ENCODE measurements around the gene TAF1A.
"Not testable (repeated sequence)": the region's sequence is repeated elsewhere in the genome, so short reads cannot be mapped to it uniquely, and the experiment has no call there.

Gene TAF1A

DNA sequence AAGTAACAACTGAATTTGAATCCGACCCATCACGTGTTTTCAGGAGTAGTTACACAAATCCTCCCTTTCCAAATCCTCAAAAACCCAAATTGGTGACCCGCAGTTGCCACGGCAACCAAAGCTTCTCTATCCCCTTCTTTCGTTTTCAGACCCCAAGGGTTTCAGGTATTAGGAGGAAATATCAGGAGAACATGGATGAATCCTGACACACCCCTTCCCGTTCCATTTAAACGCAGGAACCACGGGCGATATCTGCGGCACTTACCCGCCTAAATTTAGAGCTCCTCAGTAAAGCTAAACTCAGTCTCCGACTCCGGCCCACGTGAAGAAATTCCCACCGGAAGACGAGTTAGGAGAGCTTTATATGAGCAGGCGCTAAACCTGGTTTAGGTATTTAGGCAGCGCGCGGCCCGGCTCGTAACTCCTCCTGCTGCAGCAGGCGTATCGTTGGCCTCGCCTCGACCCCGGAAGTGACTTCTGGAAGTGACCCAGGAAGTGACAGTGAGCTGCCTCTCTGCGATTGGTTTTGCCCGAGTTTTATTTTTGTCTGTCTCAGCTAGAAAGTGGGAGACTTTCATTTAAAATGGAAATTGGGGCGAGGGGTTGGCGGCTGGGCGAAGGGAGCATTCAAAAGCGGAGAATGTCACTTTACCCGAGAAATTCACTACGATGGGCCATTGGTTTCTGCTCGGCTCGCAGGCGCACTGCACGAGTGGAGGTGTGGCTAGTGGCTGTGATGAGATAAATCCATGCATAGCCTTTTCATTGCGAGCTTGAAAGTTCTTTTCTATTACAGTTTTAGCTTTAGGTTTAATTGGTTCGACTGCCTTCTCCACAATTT is at the start of gene TAF1A:
Gene TAF1A (minus strand): TSS at position 472 of the 841 bp plus-strand sequence.
- peak; percentile 59 to 71 (median 61) for DNase-seq (ENCODE audit: low read depth in 3 of 3, low spot score in 1 of 3)

DNA sequence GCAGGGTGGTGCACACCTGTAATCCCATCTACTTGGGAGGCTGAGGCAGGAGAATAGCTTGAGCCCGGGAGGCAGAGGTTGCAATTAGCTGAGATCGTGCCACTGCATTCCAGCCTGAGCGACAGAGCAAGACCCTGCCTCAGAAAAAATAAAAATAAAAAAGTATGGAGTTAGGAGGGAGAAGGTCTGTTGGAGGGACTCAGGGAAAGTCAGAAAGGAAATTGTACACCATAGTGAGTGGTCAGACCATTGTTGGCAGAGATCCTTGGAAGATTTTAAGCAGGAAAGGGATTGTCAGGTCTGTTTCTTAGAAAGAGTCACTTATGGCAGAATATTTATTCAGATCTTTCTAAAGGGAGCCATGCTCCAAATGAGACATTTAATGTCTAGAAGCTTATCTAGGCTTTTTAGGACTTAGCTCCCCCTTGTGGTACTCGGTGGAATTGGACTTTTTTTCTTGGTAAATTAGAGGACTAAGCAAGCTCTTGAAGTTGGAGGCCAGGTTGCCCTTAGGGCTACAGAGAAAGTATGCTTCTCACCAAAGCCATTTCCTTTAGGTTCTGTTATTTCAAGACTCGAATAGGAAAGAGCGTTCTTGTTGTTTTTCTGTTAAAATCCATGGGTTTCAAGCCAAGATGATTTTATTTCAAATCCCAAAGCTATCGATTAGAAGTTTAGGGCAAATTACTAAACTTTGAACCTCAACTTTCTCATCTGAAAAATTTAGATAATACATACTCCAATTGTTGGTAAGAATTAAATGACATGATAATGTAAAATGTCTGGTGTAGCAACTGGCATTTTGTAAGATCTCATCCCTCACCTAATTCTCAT is 44.7 kb upstream of the TAF1A start:
- DNase-seq (ENCODE audit: low read depth in 3 of 3, low spot score in 1 of 3), result peak in 2 of 3 donors; percentile 40 to 54

DNA sequence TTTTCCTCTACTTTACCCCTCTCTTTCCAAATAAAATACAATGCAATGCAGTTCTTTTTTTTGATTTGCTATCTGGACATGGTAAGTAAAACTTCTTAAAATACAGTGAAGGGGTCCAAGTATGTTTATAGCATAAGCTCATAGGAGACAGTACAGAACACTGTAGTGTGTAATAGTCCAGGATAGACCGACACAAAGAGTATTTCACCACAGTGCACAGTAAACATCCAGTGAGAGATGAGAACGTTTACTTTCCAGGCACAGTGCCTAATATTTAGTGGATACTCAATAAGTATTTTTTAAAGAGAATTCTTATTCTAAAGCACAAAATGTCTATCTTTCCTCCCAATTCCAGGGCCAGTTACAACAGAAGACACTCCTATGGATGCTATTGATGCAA is 43.0 kb upstream of the TAF1A start:
- no peak for DNase-seq (ENCODE audit: low read depth in 3 of 3, low spot score in 1 of 3)

DNA sequence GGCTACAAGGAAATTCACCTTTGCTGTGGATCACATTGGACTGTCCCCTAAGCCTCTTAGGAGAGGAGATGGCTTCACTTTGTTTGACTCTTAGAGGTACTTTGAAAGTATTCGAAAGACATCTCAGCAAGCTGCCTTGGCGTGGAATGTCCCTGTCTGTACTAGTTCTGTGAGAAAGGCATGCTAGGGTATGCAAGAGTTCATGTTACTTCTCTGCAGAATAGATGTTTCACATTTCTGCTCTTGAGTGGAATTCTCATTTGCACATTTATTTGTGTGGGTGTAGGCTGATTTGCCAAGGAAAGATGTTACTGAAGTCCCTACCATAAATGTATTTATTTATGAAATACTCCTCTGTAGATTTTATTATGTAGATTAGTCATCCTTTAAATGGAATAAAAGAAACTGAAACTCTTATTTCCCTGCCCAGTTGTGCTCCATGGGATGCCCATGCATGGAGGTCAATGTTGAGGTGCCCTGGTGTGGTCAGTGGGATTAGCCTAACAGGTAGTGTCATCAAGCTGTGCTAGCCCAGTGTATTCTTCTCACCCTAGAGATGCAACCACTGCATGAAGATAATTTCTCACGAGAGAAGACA is 42.0 kb upstream of the TAF1A start:
- DNase-seq (ENCODE audit: low read depth in 3 of 3, low spot score in 1 of 3), result no peak

DNA sequence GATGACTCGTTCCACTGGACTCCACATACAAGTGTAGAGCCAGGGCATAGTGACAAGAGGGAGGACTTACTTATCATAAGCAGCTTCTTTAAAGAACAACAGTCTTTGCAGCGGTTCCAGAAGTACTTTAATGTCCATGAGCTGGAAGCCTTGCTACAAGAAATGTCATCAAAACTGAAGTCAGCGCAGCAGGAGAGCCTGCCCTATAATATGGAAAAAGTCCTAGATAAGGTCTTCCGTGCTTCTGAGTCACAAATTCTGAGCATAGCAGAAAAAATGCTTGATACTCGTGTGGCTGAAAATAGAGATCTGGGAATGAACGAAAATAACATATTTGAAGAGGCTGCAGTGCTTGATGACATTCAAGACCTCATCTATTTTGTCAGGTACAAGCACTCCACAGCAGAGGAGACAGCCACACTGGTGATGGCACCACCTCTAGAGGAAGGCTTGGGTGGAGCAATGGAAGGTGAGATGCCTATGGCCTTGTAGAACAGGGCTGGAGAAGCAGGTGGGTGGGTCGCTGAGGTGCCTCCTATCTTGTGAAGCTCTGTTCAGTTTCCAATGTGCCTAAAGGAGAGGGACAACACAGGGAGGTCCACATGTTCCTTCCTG is 40.3 kb upstream of the TAF1A start:
- no peak for DNase-seq (ENCODE audit: low read depth in 3 of 3, low spot score in 1 of 3)

DNA sequence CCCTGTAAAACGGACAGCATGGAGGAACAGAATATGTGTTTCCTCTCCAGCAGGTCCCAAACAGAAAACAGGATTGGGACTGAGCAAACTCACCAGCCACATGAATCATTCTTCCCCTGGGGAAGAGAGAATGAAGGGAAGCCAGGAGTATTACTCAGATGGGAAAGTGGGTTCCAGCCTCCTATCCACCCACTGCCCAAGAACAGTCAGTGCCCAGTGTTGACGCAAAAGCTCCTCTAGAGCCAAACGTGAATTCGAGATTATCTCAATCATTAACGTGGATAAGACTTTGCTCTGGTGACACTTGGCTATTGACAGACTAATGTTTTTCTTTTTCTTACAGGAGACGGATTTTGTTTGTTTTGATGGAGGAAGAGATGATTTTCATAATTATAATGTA is 37.5 kb upstream of the TAF1A start:
- DNase-seq (ENCODE audit: low read depth in 3 of 3, low spot score in 1 of 3), result no peak

DNA sequence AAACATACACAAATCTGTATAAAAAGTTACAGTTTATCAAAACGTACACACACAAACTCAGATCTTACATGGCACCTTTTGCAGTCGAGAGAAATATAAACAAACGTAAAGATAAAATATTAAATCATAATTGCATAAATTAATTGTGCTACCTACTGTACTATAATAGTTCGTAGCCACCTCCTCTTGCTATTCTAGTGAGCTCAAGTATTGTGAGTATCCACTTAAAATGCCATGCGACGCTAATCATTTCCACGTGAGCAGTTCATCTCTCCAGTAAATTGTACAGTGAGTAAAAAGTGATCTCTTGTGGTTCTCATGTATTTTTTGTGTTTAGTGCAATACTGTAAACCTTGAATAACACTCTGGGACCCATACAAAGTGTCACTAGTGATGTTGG is 34.5 kb upstream of the TAF1A start:
- DNase-seq (ENCODE audit: low read depth in 3 of 3, low spot score in 1 of 3), result no peak

DNA sequence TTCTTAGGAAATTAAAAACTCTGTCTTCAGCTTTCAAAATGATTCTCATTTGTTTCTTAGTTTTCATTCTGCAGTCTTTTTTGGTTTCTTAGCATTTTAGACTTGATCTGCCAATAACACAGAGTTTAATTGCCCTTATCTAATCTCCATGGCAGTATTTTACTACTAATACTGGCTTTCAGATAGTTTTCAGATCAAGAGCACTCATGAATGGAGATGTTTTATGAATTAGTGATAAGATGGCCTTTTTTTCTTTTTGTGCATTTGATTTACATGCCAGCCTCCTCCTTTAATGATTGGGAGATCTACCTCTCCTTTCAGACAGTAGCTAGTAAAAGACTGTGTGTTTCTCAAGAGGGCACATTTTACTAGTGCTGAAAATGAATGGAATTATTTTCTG is 33.7 kb upstream of the TAF1A start:
- no peak for DNase-seq (ENCODE audit: low read depth in 3 of 3, low spot score in 1 of 3)

DNA sequence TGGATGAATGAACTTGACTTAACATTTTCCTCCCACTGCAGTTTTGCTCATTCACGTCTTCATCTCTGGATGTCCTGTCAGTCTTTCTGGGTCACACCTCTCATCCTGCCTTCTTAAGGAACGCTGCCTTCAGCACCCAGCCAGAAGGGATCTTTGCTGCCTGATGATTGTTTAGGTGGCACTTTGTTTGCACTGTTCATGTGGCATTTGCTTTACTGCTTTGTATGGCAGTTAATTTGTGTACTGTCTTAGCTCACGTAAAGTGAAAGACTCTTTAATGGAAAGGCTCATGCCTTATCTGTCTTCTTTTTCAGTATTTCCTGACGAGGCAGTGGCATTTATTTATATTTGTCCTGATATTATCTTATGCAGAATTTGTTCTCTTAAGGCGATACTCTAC is 33.0 kb upstream of the TAF1A start:
- DNase-seq (ENCODE audit: low read depth in 3 of 3, low spot score in 1 of 3), result no peak

DNA sequence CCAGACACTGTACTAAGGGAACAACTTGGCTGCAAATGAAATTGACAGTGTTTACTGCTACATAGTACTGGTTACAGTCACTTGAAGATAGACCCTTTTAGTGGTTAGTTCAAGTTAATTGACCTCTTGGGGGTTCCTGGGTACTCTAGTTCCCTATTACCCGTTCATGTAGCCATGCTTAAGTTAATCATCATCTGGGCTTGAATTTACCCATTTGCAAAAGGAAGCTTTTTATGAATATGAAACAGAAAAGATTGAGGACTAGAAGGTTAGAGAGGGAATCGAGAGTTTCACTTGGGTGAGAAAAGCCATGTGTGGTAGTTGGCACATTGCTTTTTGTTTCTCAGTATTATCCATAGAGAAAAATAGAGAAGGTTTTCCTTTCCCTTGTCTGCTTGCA is 30.8 kb upstream of the TAF1A start:
- no peak for DNase-seq (ENCODE audit: low read depth in 3 of 3, low spot score in 1 of 3)

DNA sequence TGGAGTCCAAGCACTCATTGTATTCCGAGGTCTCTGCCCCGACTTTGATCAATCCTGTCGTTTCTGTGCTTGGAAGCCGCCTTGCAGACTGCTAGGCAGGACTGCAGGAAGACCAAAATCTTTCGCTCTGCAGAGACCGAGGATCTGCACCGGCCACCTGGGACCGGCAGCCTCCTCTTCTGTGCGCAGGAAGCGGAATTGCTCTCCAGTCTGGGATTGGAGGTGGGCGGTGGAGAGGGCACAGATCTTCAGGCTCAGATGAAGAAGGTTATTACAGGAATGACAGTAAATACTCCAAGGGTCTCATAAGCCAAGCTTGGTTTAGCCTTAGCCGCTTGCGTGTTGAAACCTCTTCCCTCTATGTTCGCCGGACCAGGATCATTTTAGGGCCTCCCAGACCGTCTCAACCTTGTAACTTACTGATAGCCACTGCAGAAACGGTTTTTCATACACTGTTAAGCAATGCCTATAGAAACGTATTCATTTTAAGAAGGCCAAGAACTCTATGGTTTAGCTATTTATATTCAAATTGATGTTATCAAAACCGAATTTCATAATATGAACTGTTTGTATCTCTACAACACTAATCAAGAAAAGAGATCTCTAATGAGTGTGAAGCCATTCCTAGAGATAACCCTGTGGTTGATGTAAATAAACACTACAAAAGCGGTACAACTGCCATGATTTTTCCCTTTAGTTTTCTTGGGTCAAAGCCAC is 29.3 kb upstream of the TAF1A start:
- no peak for DNase-seq (ENCODE audit: low read depth in 3 of 3, low spot score in 1 of 3)

DNA sequence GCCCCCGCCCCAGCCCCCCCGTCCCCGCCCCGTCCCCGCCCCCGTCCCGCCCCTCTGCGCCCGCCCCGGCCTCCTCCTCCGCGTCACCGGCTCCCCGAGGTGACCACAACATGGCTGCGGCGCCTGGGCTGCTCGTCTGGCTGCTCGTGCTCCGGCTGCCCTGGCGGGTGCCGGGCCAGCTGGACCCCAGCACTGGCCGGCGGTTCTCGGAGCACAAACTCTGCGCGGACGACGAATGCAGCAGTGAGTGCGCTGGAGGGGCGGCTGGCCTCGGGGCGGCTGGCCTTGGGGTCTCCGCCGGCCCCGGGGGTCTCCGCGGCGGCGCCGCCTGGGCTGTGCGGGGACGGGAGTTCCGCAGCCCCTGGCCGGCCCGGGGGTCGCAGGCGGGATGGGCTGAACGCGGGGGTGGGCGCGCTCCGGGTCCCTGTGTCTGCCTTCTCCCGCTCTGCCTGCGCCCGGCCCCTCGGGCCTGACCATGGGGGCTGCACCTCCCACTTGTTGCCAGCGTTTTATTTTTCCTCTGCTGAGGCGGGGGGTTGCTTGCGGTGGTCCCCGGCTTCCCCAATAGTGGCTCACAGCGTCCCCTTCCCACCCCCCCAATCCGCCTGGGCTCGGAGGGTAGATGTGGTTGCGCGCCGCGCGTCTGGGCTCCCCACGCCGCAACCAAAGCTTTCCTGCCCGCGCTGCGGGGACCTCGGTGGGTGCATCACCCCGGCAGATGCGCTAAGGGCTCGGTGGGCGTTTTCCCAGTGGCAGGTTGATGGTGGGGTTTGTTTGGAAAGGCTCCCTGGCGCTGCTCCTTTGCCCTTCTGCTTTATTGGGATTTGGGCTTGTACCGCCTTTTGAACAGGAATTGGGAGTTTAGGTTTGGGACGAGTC is 28.5 kb upstream of the TAF1A start, which contains the start of gene MIA3:
Gene MIA3 (plus strand): TSS at position 97 of the 879 bp plus-strand sequence. CDS start 14 bp downstream, at position 111.
- DNase-seq (ENCODE audit: low read depth in 3 of 3, low spot score in 1 of 3), result peak in 1 of 3 donors; percentile 18

DNA sequence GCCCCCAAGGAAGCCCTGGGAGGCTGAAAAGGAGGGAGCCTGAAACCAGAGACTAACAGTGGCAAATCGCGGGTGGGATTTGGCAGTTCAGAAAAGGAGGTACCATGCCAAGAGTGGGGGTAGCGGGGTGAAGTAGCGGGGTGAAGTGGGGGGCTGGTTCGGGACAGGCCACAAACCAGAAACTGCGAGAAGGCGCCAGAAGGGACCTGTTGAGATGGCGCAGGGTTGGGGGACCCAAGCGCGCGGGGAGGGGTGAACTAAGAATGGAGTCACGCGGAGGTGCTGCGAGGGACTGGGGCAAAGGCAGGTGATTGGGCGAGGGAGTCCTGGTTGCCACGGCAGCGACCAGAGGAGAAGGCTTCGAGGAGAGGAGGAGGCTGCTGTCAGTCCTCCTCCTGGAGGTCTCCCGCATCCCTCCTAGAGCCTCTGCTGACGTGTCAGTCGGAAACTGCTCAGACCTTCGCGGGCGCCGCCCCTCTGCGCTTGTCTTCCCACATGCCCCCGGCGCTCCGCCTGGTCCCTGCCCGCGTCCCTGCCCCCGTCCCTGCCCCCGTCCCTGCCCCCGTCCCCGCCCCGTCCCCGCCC is 27.7 kb upstream of the TAF1A start:
- peak; percentile 71 to 88 (median 85) for DNase-seq (ENCODE audit: low read depth in 3 of 3, low spot score in 1 of 3)

DNA sequence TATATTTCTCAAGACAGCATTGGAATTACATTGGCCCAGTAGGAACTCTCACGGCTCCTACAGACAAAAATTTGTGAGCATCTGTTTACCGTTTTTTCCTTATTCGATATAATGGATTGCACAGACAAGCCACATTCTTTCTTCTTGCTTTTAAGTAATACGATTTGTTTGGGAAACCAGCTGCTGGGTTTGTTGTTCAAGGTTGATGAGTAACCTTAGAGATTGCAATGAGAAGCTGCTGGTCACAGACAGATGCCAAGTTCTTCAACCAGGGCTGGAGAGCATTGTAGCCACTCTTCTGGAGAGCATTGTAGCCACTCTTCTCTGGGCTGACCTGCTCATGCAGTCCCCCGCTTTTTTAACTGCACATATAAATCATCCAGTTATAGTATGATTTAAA is 26.8 kb upstream of the TAF1A start:
- no peak for DNase-seq (ENCODE audit: low read depth in 3 of 3, low spot score in 1 of 3)

DNA sequence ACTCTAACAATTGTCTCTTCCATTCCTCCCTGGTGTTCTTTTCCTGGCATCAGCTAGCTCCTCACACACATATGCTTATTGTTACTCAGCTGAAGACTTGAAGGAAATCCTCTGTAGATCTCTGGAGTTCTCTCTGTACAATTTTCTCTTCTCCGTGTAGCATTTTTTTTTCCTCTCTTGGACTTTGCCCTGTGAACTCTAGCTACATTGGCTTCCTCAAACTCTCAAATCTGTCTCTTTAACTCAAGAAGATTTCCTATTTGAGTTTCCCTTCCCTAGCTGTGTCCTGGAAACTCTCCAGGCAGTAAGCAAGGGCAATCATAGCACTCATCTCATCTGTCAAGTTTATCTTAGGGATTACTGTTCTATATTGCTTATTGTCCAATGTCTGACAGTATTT is 23.9 kb upstream of the TAF1A start:
- no peak for DNase-seq (ENCODE audit: low read depth in 3 of 3, low spot score in 1 of 3)

DNA sequence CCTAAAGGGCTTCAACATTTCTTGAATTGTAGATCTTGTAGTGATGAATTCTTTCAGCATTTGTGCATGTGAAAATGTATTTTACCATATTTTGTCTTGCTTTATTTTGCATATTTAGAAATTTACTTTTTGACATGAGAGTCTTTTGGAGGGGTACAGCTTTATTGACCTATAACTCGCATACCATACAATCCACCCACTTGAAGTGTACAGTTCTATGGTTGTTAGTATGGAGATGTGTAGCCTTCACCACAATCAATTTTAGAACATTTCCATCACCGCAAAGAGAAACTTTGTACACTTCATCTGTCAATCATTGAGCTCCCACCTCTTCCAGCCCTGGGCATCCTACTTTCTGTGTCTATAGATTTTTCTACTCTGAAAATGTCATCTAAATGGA is 21.0 kb upstream of the TAF1A start:
- no peak for DNase-seq (ENCODE audit: low read depth in 3 of 3, low spot score in 1 of 3)

DNA sequence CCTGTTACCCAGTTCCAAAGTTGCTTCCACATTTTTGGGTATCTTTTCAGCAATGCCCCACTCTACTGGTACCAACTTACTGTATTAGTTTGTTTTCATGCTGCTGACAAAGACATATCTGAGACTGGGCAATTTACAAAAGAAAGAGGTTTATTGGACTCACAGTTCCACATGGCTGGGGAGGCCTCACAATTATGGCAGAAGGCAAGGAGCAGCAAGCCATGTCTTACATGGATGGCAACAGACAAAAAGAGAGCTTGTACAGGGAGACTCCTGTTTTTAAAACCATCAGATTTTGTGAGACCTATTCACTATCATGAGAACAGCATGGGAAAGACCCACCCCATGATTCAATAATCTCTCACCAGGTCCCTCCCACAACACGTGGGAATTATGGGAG is 19.4 kb upstream of the TAF1A start:
- DNase-seq (ENCODE audit: low read depth in 3 of 3, low spot score in 1 of 3), result not testable (repeated sequence)

DNA sequence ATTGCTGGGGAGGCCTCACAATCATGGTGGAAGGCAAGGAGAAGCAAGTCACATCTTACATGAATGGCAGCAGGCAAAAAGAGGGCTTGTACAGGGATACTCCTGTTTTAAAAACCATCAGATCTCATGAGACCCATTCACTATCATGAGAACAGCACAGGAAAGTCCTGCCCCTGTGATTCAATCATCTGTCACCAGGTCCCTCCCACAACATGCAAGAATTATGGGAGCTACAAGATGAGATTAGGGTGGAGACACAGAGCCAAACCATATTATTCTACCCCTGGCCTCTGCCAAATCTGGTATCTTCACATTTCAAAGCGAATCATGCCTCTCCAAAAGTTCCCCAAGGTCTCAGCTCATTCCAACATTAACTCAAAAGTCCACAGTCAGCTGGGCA is 17.0 kb upstream of the TAF1A start:
- no peak for DNase-seq (ENCODE audit: low read depth in 3 of 3, low spot score in 1 of 3)

DNA sequence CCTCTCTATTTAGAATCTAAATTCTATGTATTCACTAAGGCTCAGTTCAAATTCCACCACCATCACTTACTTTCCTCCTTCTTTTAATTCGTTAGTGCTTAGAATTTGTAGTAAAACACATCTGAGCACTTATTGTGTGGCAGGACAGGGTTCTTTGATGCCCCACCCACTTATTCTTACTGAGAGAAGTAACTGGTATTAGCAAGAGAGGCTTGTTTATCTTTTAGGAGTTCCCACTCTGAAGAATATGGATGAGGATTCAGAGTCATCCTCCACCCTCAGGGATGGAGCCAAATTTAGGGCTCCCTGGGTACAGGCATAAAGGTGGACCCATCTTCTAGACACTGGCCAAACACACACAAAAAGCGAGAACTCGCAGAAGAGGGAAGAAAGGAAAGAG is 11.5 kb upstream of the TAF1A start:
- no peak for DNase-seq (ENCODE audit: low read depth in 3 of 3, low spot score in 1 of 3)
